ENCODE measurements around the gene AP3S2.
"Not testable (repeated sequence)": the region's sequence is repeated elsewhere in the genome, so short reads cannot be mapped to it uniquely, and the experiment has no call there.

AP3S2 gene

DNA sequence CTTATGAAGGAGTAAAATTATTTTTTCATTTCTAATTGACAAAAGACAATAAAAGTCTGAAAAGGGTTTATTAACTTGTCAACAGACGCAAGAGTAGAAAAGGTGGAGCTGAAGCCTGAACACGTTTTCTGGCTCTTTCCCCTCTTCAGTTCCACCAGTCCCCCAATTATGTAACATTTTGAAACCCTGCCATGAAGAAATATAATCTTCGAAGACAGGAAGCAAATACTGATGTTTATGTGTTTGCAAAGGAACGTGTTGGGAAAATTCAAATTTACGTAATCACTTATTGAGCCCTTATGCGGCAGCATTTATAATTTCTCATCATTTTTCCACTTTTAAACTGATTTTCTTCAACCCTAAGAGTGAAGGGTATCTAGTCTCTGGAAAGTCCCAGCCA is 767 bp downstream of the AP3S2 start:
- DNase-seq = no peak
- TF ChIP-seq, protein P1, sequence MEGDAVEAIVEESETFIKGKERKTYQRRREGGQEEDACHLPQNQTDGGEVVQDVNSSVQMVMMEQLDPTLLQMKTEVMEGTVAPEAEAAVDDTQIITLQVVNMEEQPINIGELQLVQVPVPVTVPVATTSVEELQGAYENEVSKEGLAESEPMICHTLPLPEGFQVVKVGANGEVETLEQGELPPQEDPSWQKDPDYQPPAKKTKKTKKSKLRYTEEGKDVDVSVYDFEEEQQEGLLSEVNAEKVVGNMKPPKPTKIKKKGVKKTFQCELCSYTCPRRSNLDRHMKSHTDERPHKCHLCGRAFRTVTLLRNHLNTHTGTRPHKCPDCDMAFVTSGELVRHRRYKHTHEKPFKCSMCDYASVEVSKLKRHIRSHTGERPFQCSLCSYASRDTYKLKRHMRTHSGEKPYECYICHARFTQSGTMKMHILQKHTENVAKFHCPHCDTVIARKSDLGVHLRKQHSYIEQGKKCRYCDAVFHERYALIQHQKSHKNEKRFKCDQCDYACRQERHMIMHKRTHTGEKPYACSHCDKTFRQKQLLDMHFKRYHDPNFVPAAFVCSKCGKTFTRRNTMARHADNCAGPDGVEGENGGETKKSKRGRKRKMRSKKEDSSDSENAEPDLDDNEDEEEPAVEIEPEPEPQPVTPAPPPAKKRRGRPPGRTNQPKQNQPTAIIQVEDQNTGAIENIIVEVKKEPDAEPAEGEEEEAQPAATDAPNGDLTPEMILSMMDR (IDR thresholded peaks at IDR 0.05) = no peak
- Mint-ChIP-seq H3K4me1 (peaks cover 21% of the 10 kb centered on the region), H3K27me3 (ENCODE audit: low read depth, poor library complexity) (peaks cover 3% of the 10 kb centered on the region), H3K27ac (no peak overlapping the region), H3K36me3 (ENCODE audit: low read depth) (peaks cover 13% of the 10 kb centered on the region), H3K9me3 (no peaks in the 10 kb centered on the region), H3K4me3 (peak overlapping the region; percentile 100)

DNA sequence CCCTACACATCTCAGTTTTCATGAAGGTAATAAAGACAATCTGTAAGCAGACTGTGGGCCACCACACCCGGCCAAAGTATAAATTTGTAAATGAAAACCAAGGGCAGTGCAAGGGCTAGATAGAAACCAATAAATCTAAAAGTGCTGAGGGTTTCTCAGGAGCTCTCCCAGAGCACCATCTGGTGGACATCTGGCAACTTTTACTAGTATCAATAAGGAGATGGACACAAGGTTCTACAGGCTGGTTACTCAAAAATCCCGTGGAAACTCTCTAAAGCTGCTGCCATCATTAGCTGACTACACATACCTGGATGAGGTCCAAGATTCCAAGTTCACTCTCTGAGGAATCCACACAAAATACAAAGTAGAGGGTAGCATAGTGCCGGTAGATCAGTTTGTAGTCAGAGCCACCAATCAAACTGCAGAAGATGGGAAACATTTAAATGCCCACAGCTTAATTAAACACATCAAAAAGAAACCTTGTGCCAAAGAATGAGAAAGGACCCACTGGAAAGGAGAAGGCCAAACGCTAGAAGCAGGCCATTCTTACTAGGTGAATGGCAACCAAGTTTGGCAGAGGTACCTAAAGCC is 5.5 kb downstream of the AP3S2 start:
- Mint-ChIP-seq H3K36me3 (ENCODE audit: low read depth) (peaks cover 39% of the 10 kb centered on the region), H3K4me1 (peaks cover 12% of the 10 kb centered on the region), H3K27ac (no peak overlapping the region), H3K27me3 (ENCODE audit: low read depth, poor library complexity) (no peaks in the 10 kb centered on the region), H3K4me3 (no peak overlapping the region), H3K9me3 (no peaks in the 10 kb centered on the region)
- DNase-seq = no peak
- TF ChIP-seq, protein P1 (IDR thresholded peaks at IDR 0.05) = peak; percentile 21

- Mint-ChIP-seq H3K36me3 (ENCODE audit: low read depth) (peaks cover 58% of the 10 kb centered on the region), H3K4me1 (no peaks in the 10 kb centered on the region), H3K9me3 (no peaks in the 10 kb centered on the region), H3K4me3 (no peak overlapping the region), H3K27ac (no peak overlapping the region), H3K27me3 (ENCODE audit: low read depth, poor library complexity) (no peaks in the 10 kb centered on the region)
- no peak for DNase-seq
- TF ChIP-seq, protein P1 (IDR thresholded peaks at IDR 0.05) = no peak
These were observed 8.2 kb downstream of the AP3S2 start for GRCh38 chr15:89885611-89886010.

DNA sequence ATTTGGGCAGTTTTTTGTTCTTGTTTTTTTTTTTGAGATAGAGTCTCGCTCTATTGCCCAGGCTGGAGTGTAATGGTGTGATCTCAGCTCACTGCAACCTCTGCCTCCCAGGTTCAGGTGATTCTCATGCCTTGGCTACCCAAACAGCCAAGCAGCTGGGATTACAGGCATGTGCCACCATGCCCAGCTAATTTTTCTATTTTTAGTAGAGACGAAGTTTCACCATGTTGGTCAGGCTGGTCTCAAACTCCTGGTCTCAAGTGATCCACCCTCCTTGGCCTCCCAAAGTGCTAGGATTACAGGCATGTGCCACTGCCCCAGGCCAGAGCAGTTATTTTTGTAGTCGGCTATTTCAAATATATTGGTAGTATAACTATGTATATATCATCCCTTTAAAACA is 8.6 kb downstream of the AP3S2 start:
- H3K36me3 Mint-ChIP-seq (ENCODE audit: low read depth) = peaks cover 58% of the 10 kb centered on the region
- H3K9me3 Mint-ChIP-seq; H3K4me3 Mint-ChIP-seq; H3K27me3 Mint-ChIP-seq (ENCODE audit: low read depth, poor library complexity); H3K27ac Mint-ChIP-seq; DNase-seq; H3K4me1 Mint-ChIP-seq: not testable (repeated sequence)

DNA sequence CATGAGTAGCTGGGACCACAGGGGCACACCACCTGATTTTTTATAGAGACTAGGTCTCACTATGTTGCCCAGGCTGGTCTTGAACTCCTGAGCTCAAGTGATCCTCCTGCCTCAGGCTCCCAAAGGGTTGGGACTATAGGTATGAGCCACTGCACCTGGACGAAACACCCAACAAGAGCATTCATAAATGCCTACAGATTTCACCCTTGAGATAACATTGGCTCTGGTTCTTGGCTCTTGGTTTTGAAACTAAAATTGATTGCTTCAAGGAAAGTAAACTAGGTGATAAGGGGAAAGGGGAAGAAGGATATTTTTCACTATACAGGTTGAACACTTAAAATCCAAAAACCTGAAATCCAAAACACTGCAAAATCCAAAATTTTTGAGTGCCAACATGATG is 10.3 kb downstream of the AP3S2 start:
- Mint-ChIP-seq H3K27me3 (ENCODE audit: low read depth, poor library complexity) (no peaks in the 10 kb centered on the region), H3K4me1 (no peaks in the 10 kb centered on the region), H3K27ac (no peak overlapping the region), H3K4me3 (no peak overlapping the region), H3K36me3 (ENCODE audit: low read depth) (peaks cover 50% of the 10 kb centered on the region), H3K9me3 (no peaks in the 10 kb centered on the region)
- DNase-seq = no peak
- TF ChIP-seq, protein P1 (IDR thresholded peaks at IDR 0.05) = no peak

- no peak for DNase-seq
- peaks cover 3% of the 10 kb centered on the region for H3K27me3 Mint-ChIP-seq (ENCODE audit: low read depth, poor library complexity)
- H3K36me3 Mint-ChIP-seq (ENCODE audit: low read depth) = peaks cover 56% of the 10 kb centered on the region
- no peak overlapping the region for H3K4me3 Mint-ChIP-seq
- H3K9me3 Mint-ChIP-seq = no peaks in the 10 kb centered on the region
- H3K4me1 Mint-ChIP-seq = no peaks in the 10 kb centered on the region
- H3K27ac Mint-ChIP-seq = no peak overlapping the region
- TF ChIP-seq, protein P1 (IDR thresholded peaks at IDR 0.05) = no peak
These were observed 13.1 kb downstream of the AP3S2 start for GRCh38 chr15:89880727-89881126.
